MCF 10A (cell line): ENCODE data around the gene ROM1. TPM values are rescaled to one million over a fixed set of nuclear protein-coding genes. Genes with fewer than 3 reads are reported as not detected.

Experiments used
- BruUV-seq: library from RNA; stranded (reverse); fragments of 400-500 nt; replicated peaks from 2 replicates; lab custom pipeline; 2021; lab: Mats Ljungman, UMichigan
- CTCF ChIA-PET: fragments of 300-600 bp; sonication (Branson Sonifier 250); formaldehyde crosslinking; extraction: SDS; loops from one replicate; lab custom pipeline; 2021; ENCODE audit warnings: antibody characterized with exemption, inconsistent platforms; lab: Yijun Ruan, JAX
- POLR2A ChIA-PET: fragments of 300-600, 350-650 bp; sonication (Branson Sonifier 250); formaldehyde crosslinking; extraction: SDS; loops from one replicate; lab custom pipeline; 2020; ENCODE audit warnings: antibody characterized with exemption, inconsistent platforms; lab: Yijun Ruan, JAX
- DNase-seq: peaks from one replicate; pipeline ENCODE4 v3.0.0-alpha.2; 2018; ENCODE audit not compliant: unreplicated experiment
- H3K27ac Mint-ChIP-seq: one replicate; pipeline ENCODE4 v1.8.0; 2022; ENCODE audit warnings: mild to moderate bottlenecking, low read depth, mixed read lengths; ENCODE audit not compliant: unreplicated experiment
- H3K27me3 Mint-ChIP-seq: one replicate; pipeline ENCODE4 v1.8.0; 2022; ENCODE audit warnings: mixed read lengths; ENCODE audit not compliant: insufficient read depth, unreplicated experiment
- H3K36me3 Mint-ChIP-seq: one replicate; pipeline ENCODE4 v1.8.0; 2022; ENCODE audit warnings: mild to moderate bottlenecking, moderate library complexity, mixed read lengths; ENCODE audit not compliant: insufficient read depth, unreplicated experiment
- H3K4me1 Mint-ChIP-seq: one replicate; pipeline ENCODE4 v1.8.0; 2022; ENCODE audit warnings: mixed read lengths; ENCODE audit not compliant: insufficient read depth, unreplicated experiment
- H3K4me3 Mint-ChIP-seq: one replicate; pipeline ENCODE4 v1.8.0; 2022; ENCODE audit warnings: mild to moderate bottlenecking, moderate library complexity, mixed read lengths; ENCODE audit not compliant: unreplicated experiment
- H3K9me3 Mint-ChIP-seq: one replicate; pipeline ENCODE4 v1.8.0; 2022; ENCODE audit warnings: mixed read lengths; ENCODE audit not compliant: unreplicated experiment
- intact Hi-C: fragments of 100-400 bp; cut with micrococcal nuclease; formaldehyde crosslinking; loops from 2 replicates; pipeline ENCODE4 v1.14.1; 2022
- total RNA-seq: library from RNA; stranded (reverse); gene quantifications from 2 replicates; pipeline ENCODE4 v1.2.3, GENCODE V29; 2022
- TF ChIP-seq, protein P1 (sequence below): fragments of 200-600 bp; IDR thresholded peaks from one replicate; pipeline ENCODE4 v1.8.0; 2022; ENCODE audit warnings: antibody characterized with exemption, mild to moderate bottlenecking; ENCODE audit not compliant: unreplicated experiment

The ROM1 gene
- total RNA-seq, 1 experiment from 2014 or later: 2.9 TPM

DNA sequence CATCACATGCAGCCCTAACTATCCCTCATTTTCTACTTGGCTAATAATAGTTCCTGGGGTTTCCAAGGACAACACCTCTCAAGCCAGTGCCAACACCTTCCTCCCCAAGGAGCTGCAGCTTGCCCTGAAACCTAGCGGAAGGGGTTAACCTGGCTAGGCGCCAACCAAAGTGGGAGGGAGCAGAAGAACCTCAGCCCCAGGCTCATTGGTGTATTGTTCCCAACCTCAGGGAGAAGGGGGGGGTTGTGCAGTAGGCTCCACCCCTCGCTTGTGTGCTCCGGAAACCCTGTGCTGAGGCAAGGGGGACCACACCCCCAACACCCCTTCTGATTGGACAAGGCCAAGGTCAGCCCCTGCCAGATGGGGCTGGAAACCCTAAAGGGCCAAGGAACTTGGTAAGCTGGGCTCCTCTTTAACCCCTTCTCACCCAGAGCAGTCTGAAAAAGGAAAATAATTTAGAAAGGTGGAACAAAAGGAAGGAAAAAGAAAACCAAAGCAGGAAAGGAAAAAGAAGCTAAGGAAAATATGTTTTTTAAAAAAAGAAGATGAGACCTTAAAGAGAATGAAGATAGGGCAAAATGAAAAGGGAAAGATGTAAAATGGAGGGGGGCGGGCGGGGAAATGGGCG, 13.9 kb upstream of the ROM1 start:
- Mint-ChIP-seq H3K36me3 (peaks cover 77% of the 10 kb centered on the region), H3K9me3 (no peaks in the 10 kb centered on the region), H3K4me1 (peaks cover 38% of the 10 kb centered on the region), H3K4me3 (peak overlapping the region; percentile 86), H3K27me3 (no peaks in the 10 kb centered on the region), H3K27ac (peak overlapping the region; percentile 96)
- intact Hi-C loops: no loop called here
- no TSS peak for BruUV-seq
- CTCF ChIA-PET: interaction anchor here (0.6 to 1.4 kb wide), 3 partner anchors 14 to 263 kb away, joined by 3 to 4 read pairs (median 3); partner anchors contain the start of genes EML3 and ROM1
- TF ChIP-seq, protein P1, sequence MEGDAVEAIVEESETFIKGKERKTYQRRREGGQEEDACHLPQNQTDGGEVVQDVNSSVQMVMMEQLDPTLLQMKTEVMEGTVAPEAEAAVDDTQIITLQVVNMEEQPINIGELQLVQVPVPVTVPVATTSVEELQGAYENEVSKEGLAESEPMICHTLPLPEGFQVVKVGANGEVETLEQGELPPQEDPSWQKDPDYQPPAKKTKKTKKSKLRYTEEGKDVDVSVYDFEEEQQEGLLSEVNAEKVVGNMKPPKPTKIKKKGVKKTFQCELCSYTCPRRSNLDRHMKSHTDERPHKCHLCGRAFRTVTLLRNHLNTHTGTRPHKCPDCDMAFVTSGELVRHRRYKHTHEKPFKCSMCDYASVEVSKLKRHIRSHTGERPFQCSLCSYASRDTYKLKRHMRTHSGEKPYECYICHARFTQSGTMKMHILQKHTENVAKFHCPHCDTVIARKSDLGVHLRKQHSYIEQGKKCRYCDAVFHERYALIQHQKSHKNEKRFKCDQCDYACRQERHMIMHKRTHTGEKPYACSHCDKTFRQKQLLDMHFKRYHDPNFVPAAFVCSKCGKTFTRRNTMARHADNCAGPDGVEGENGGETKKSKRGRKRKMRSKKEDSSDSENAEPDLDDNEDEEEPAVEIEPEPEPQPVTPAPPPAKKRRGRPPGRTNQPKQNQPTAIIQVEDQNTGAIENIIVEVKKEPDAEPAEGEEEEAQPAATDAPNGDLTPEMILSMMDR: no peak
- peak; percentile 98 for DNase-seq
- POLR2A ChIA-PET: interaction anchor here (0.6 to 5.2 kb wide), 33 partner anchors 8 to 1896 kb away, joined by 3 to 152 read pairs (median 5); partner anchors contain the start of genes AHNAK, B3GAT3, C11orf98 and CSKMT

DNA sequence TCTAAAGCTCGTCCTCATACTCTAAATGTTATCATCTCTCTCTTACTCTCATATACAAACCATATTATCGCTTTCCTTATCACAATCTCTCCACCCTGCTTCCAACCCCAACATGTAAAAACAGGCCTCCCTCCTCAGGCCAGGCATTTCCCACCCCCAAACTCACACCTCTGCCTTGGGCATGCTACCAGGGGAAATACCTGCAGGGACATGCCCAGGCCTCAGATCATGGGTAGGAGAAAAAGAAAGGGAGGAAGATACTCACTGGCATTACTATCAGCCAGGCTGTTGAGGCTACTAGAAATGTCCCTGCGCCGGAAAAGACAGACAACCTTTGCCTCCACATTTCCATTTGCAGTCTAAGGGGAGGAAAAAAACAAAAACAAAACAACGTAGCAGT, 13.2 kb upstream of the ROM1 start:
- BruUV-seq: TSS peak; percentile 39
- peaks cover 38% of the 10 kb centered on the region for H3K4me1 Mint-ChIP-seq
- no peaks in the 10 kb centered on the region for H3K9me3 Mint-ChIP-seq
- peaks cover 71% of the 10 kb centered on the region for H3K36me3 Mint-ChIP-seq
- POLR2A ChIA-PET: interaction anchor here (0.6 to 5.2 kb wide), 30 partner anchors 9 to 1896 kb away, joined by 3 to 152 read pairs (median 6); partner anchors contain the start of genes AHNAK, B3GAT3, C11orf98 and CSKMT
- intact Hi-C loops: no loop called here
- CTCF ChIA-PET: interaction anchor here (0.6 to 1.5 kb wide), 7 partner anchors 12 to 262 kb away, joined by 3 to 4 read pairs (median 3); partner anchors contain the start of genes EML3, GANAB and ROM1
- TF ChIP-seq, protein P1: no peak
- H3K27ac Mint-ChIP-seq: peak overlapping the region; percentile 96
- no peaks in the 10 kb centered on the region for H3K27me3 Mint-ChIP-seq
- DNase-seq: peak; percentile 82
- H3K4me3 Mint-ChIP-seq: peak overlapping the region; percentile 86

DNA sequence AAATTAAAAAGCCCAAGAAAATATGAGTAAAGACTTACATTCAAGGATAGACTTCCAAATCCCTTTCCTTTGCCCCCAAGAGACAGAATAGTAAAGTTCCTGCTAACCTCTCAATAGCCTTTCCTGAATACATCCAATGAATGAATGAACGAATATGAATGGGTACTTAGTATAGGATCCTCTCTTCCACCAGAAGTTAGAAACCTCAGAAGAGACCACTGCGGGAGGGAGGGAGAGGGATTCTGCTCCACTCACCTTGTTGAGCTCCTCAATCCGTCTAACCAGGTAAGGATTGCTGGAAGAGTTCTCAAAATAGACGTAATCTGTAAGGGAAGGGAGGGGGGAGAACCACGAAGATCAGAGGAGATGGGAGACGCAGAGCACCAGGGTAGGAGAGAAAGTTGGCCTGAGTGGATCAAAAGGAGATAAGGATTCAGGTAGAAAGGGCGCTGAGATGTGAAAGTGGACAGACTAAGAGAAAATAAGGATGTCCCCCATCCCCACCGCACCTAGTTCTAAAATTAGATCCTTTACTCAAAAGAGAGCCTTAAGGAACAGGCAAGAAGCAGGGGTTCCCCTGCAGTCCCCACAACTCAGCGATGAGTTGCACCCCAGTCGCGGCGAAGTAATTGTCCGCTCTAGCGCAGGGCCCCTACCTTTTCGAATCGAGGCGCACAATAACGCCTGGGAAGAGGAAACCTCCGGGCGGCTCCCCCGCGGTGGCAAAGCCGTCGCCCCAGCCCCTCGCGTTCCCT, 12.5 kb upstream of the ROM1 start:
- H3K27ac Mint-ChIP-seq: peak overlapping the region; percentile 96
- intact Hi-C loops: no loop called here
- TF ChIP-seq, protein P1: no peak
- POLR2A ChIA-PET: interaction anchor here (0.6 to 5.2 kb wide), 27 partner anchors 10 to 256 kb away, joined by 3 to 152 read pairs (median 8); partner anchors contain the start of genes AHNAK, B3GAT3, C11orf98 and CSKMT
- H3K4me3 Mint-ChIP-seq: peak overlapping the region; percentile 86
- H3K4me1 Mint-ChIP-seq: peaks cover 38% of the 10 kb centered on the region
- H3K27me3 Mint-ChIP-seq: no peaks in the 10 kb centered on the region
- TSS peak; percentile 95 for BruUV-seq
- CTCF ChIA-PET: interaction anchor here (0.7 to 1.5 kb wide), 5 partner anchors 11 to 54 kb away, joined by 3 to 4 read pairs (median 3); partner anchors contain the start of genes EML3, GANAB and ROM1
- no peaks in the 10 kb centered on the region for H3K9me3 Mint-ChIP-seq
- peak; percentile 11 for DNase-seq
- peaks cover 71% of the 10 kb centered on the region for H3K36me3 Mint-ChIP-seq

DNA sequence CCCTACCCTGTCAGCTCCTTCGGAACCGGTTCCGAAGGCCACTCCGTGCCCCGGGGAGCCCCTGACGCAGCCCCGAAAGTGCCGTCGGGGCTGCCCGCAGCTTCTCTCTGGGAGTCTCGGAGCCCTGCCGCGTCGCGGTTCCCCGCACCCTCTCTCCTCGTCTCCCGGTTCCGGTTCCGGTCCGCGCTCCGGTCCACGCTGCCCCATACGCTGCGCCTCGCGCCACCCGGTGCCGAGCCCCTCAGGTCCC, 12.0 kb upstream of the ROM1 start:
- CTCF ChIA-PET: interaction anchor here (0.8 to 1.5 kb wide), 2 partner anchors 11 kb away, joined by 3 to 4 read pairs; no protein-coding TSS in a partner anchor
- POLR2A ChIA-PET: interaction anchor here (0.6 to 5.2 kb wide), 25 partner anchors 10 to 255 kb away, joined by 3 to 152 read pairs (median 11); partner anchors contain the start of genes AHNAK, B3GAT3, C11orf98 and CSKMT
- no TSS peak for BruUV-seq
- TF ChIP-seq, protein P1: no peak
- Mint-ChIP-seq H3K36me3 (peaks cover 71% of the 10 kb centered on the region), H3K27ac (peak overlapping the region; percentile 96), H3K27me3 (no peaks in the 10 kb centered on the region), H3K9me3 (no peaks in the 10 kb centered on the region), H3K4me1 (peaks cover 38% of the 10 kb centered on the region), H3K4me3 (peak overlapping the region; percentile 86)
- peak; percentile 31 for DNase-seq
- intact Hi-C loops: no loop called here
